Erythroblast (primary cell): ENCODE data around the gene CSNK1A1.

Experiments
- GATA1 ChIP-seq: IDR thresholded peaks from 2 replicates; pipeline ENCODE4 v1.6.1; 2011; ENCODE audit warnings: low read depth, mild to moderate bottlenecking, control low read depth, low read length, moderate library complexity
- POLR2A ChIP-seq: IDR thresholded peaks from 2 replicates; pipeline ENCODE4 v1.6.1; 2011; ENCODE audit warnings: mild to moderate bottlenecking, low read length

DNA sequence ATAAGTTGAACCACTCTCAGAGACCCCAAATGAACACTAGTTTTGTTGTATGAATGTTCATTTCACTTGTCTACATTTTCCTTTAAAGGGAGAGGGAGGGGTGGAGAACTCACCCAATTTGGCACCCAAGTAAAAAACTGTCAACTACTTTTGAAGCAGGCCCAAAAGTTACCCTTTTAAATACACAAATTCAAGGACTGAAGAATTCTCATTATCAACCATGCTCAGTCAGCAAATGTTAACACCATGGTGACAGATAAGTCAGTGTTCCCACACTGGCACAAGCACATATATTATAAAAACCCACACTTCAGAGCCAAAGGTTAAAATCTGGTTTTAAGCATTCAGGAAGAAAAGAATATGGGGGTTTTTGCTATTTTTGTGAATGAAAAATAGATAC is 31.6 kb downstream of the CSNK1A1 start:
- TF ChIP-seq POLR2A: peak; percentile 16
- TF ChIP-seq GATA1: no peak
